Prostate gland (tissue), 2 donors: ENCODE measurements around the gene NXN.
A peak's percentile ranks its signal among the peaks of the same experiment; 100 is the strongest.

Source experiments
- CTCF ChIP-seq, 4 experiments: fragments of 200-600 bp in 2 of 4; fragments of 450-650 bp in 2 of 4; sonication (generic) in 2 of 4; IDR thresholded peaks; 1 replicate in 3 of 4; 2 replicates in 1 of 4; pipeline ENCODE4 v1.5.1; 2016 to 2019; ENCODE audit warnings: antibody characterized with exemption in 4 of 4, mild to moderate bottlenecking in 2 of 4, moderate library complexity in 2 of 4
- POLR2A ChIP-seq: fragments of 450-650 bp; IDR thresholded peaks from one replicate; pipeline ENCODE4 v1.6.1; 2016; ENCODE audit warnings: antibody characterized with exemption, mild to moderate bottlenecking
- POLR2AphosphoS5 ChIP-seq: sonication (generic); formaldehyde crosslinking; IDR thresholded peaks from one replicate; pipeline ENCODE4 v1.6.1; 2017; ENCODE audit warnings: antibody characterized with exemption

GRCh38 chr17:927611-928461 lies 51.7 kb downstream of the NXN start:
- TF ChIP-seq POLR2A, result peak; percentile 21
- no peak for TF ChIP-seq CTCF (IDR thresholded peaks at IDR 0.05)
- TF ChIP-seq POLR2AphosphoS5, result peak; percentile 66
